Measurements from ENCODE around the gene ARHGEF3.

GRCh38 chr3:56831572-56831971, 29.8 kb upstream of the ARHGEF3 start:
- TF ChIP-seq POLR2A (IDR thresholded peaks at IDR 0.05) (no peak), CTCF (IDR thresholded peaks at IDR 0.05) (no peak)
